Keratinocyte (primary cell): ENCODE data around the gene MYBBP1A. TPM values are rescaled to one million over a fixed set of nuclear protein-coding genes. Genes with fewer than 3 reads are reported as not detected.

Experiments
- DNase-seq: peaks from one replicate; pipeline ENCODE4 v3.0.0-alpha.2; 2011; ENCODE audit warnings: low read depth, missing footprints, low spot score
- FAIRE-seq: peaks from 2 replicates; lab custom pipeline; 2011; peaks lifted over from hg19 to GRCh38; lab: Jason Lieb, UNC
- H2AFZ ChIP-seq: 2 replicates; pipeline ENCODE4 v1.6.0; 2012; ENCODE audit warnings: low read length, control low read depth, inconsistent platforms; ENCODE audit not compliant: control insufficient read depth
- H3K27ac ChIP-seq: 2 replicates; pipeline ENCODE4 v1.5.1; 2011; ENCODE audit warnings: low read length; ENCODE audit not compliant: control insufficient read depth, insufficient read depth
- H3K27me3 ChIP-seq: 3 replicates; pipeline ENCODE4 v1.6.0; 2011; ENCODE audit warnings: low read length; ENCODE audit not compliant: control insufficient read depth, insufficient read depth; ENCODE audit errors: extremely low read depth
- H3K36me3 ChIP-seq, 2 experiments: 2 replicates in 1 of 2; 3 replicates in 1 of 2; pipeline ENCODE4 v1.5.1; 2011; ENCODE audit warnings: low read length in 2 of 2, mild to moderate bottlenecking in 1 of 2; ENCODE audit not compliant: control insufficient read depth in 2 of 2, insufficient read depth in 2 of 2; ENCODE audit errors: extremely low read depth in 1 of 2
- H3K4me1 ChIP-seq: 3 replicates; pipeline ENCODE4 v1.5.1; 2011; ENCODE audit warnings: low read length; ENCODE audit not compliant: control insufficient read depth, insufficient read depth; ENCODE audit errors: extremely low read depth
- H3K4me2 ChIP-seq: 3 replicates; pipeline ENCODE4 v1.6.0; 2011; ENCODE audit warnings: low read depth, low read length; ENCODE audit not compliant: control insufficient read depth, insufficient read depth; ENCODE audit errors: extremely low read depth
- H3K4me3 ChIP-seq, 3 experiments: fragments of 200-600 bp in 1 of 3; sonication (generic) in 1 of 3; 2 replicates in 2 of 3; 3 replicates in 1 of 3; pipeline ENCODE4 v1.5.1; 2011 to 2016; ENCODE audit warnings: low read length in 3 of 3, mild to moderate bottlenecking in 3 of 3, control low read depth in 2 of 3, inconsistent platforms in 1 of 3, low read depth in 1 of 3, mixed read lengths in 1 of 3, mixed run types in 1 of 3, moderate library complexity in 1 of 3; ENCODE audit not compliant: control insufficient read depth in 2 of 3, insufficient read depth in 2 of 3; ENCODE audit errors: extremely low read depth in 1 of 3
- H3K79me2 ChIP-seq: 2 replicates; pipeline ENCODE4 v1.6.0; 2012; ENCODE audit warnings: low read length; ENCODE audit not compliant: control insufficient read depth, insufficient read depth
- H3K9ac ChIP-seq: 3 replicates; pipeline ENCODE4 v1.6.0; 2011; ENCODE audit warnings: low read length; ENCODE audit not compliant: control insufficient read depth, insufficient read depth; ENCODE audit errors: extremely low read depth
- H3K9me1 ChIP-seq: 3 replicates; pipeline ENCODE4 v1.6.0; 2011; ENCODE audit warnings: low read length; ENCODE audit not compliant: control insufficient read depth, insufficient read depth; ENCODE audit errors: extremely low read depth
- H3K9me3 ChIP-seq: 2 replicates; pipeline ENCODE4 v1.5.1; 2012; ENCODE audit warnings: low read depth, low read length; ENCODE audit not compliant: control insufficient read depth
- H4K20me1 ChIP-seq: 3 replicates; pipeline ENCODE4 v1.6.0; 2011; ENCODE audit warnings: low read length; ENCODE audit not compliant: control insufficient read depth, insufficient read depth; ENCODE audit errors: extremely low read depth
- CTCF ChIP-seq, 3 experiments: IDR thresholded peaks in 1 of 3; conservative IDR thresholded peaks in 1 of 3; optimal IDR thresholded peaks in 1 of 3; 2 replicates in 2 of 3; 3 replicates in 1 of 3; pipeline versions ENCODE3 to v1.5.1; 2011; ENCODE audit warnings: low read length in 3 of 3, mild to moderate bottlenecking in 3 of 3, moderate library complexity in 2 of 3, control low read depth in 1 of 3, inconsistent platforms in 1 of 3; ENCODE audit not compliant: insufficient read depth in 2 of 3; ENCODE audit errors: extremely low read depth in 1 of 3
- EZH2 ChIP-seq: IDR thresholded peaks from one replicate; pipeline ENCODE4 v1.6.1; 2012; ENCODE audit warnings: inconsistent platforms, mild to moderate bottlenecking, low read length, moderate library complexity
- dilution Hi-C: fragments of 300-500 bp; cut with MboI; formaldehyde crosslinking; loops from one replicate; pipeline ENCODE4 v1.7.0; 2020; ENCODE audit warnings: low sequenced_read_pairs; ENCODE audit not compliant: extremely low pct_ligation_motif_present
- polyA plus RNA-seq, 5 experiments: library from polyadenylated mRNA; depleted of rRNA in 3 of 5; stranded (reverse) in 3 of 5; stranded (forward) in 1 of 5; unstranded in 1 of 5; fragments of >200 nt; gene quantifications; 1 replicate in 1 of 5; 2 replicates in 3 of 5; 3 replicates in 1 of 5; pipeline versions ENCODE4 v1.2.1 to v1.2.3, GENCODE V29; 2011 to 2012; ENCODE audit warnings: missing spikeins in 2 of 5, low read depth in 1 of 5, low replicate concordance in 1 of 5

Gene MYBBP1A
- polyA plus RNA-seq, 1 donor (not counting 4 experiments of a cell fraction or from before 2014, with no cell fraction given), result 20.5 TPM

GRCh38 chr17:4509923-4510617 is 45.1 kb downstream of the MYBBP1A start:
- Histone ChIP-seq H2AFZ (no peak overlapping the region), H3K4me3 (no peak overlapping the region), H3K27ac (no peak overlapping the region), H3K9ac (no peak overlapping the region), H3K4me2 (no peak overlapping the region), H3K9me1 (no peaks in the 10 kb centered on the region), H4K20me1 (no peaks in the 10 kb centered on the region), H3K36me3 (no peaks in the 10 kb centered on the region), H3K4me1 (no peaks in the 10 kb centered on the region), H3K79me2 (no peaks in the 10 kb centered on the region), H3K9me3 (no peaks in the 10 kb centered on the region), H3K27me3 (peaks cover 20% of the 10 kb centered on the region)
- dilution Hi-C loops, result no loop called here
- FAIRE-seq, result no peak
- TF ChIP-seq CTCF (optimal IDR thresholded peaks at IDR 0.05 in 1 of 3, IDR thresholded peaks at IDR 0.05 in 1 of 3, conservative IDR thresholded peaks at IDR 0.05 in 1 of 3; ENCODE audit: extremely low read depth in 1 of 3, insufficient read depth in 2 of 3, low read length in 3 of 3), result no peak
- TF ChIP-seq EZH2, result no peak
- no peak for DNase-seq

GRCh38 chr17:4509401-4509800 is 45.8 kb downstream of the MYBBP1A start:
- no peaks in the 10 kb centered on the region for H4K20me1 ChIP-seq
- H3K9me1 ChIP-seq, result no peaks in the 10 kb centered on the region
- H3K79me2 ChIP-seq, result no peaks in the 10 kb centered on the region
- no peaks in the 10 kb centered on the region for H3K4me1 ChIP-seq
- no peak for FAIRE-seq
- H3K27ac ChIP-seq, result no peak overlapping the region
- no peak for TF ChIP-seq CTCF (optimal IDR thresholded peaks at IDR 0.05 in 1 of 3, IDR thresholded peaks at IDR 0.05 in 1 of 3, conservative IDR thresholded peaks at IDR 0.05 in 1 of 3; ENCODE audit: extremely low read depth in 1 of 3, insufficient read depth in 2 of 3, low read length in 3 of 3)
- TF ChIP-seq EZH2, result no peak
- H3K4me3 ChIP-seq, result no peak overlapping the region
- no peak for DNase-seq
- dilution Hi-C loops, result no loop called here
- H3K9ac ChIP-seq, result no peak overlapping the region
- peaks cover 20% of the 10 kb centered on the region for H3K27me3 ChIP-seq
- no peak overlapping the region for H3K4me2 ChIP-seq
- no peaks in the 10 kb centered on the region for H3K9me3 ChIP-seq
- no peak overlapping the region for H2AFZ ChIP-seq
- no peaks in the 10 kb centered on the region for H3K36me3 ChIP-seq
